Mesendoderm (in vitro differentiated cells): ENCODE data around the gene DCBLD2.
"Not testable (repeated sequence)": the region's sequence is repeated elsewhere in the genome, so short reads cannot be mapped to it uniquely, and the experiment has no call there.

ENCODE experiments used
- DNase-seq: peaks from one replicate; pipeline ENCODE4 v3.0.0; 2013
- H2AK5ac ChIP-seq: 2 replicates; pipeline ENCODE4 v1.6.1; 2013; ENCODE audit warnings: low read length, inconsistent platforms
- H2BK120ac ChIP-seq: 2 replicates; pipeline ENCODE4 v1.6.1; 2013; ENCODE audit warnings: low read depth, mild to moderate bottlenecking, low read length, moderate library complexity, mixed read lengths
- H2BK15ac ChIP-seq: replicated peaks from 2 replicates; pipeline ENCODE4 v1.6.1; 2013; ENCODE audit warnings: low read depth, mild to moderate bottlenecking, moderate library complexity
- H2BK5ac ChIP-seq: 2 replicates; pipeline ENCODE4 v1.6.1; 2013; ENCODE audit warnings: low read length, inconsistent platforms
- H3K18ac ChIP-seq: 2 replicates; pipeline ENCODE4 v1.6.1; 2013; ENCODE audit warnings: mild to moderate bottlenecking, low read length, mixed read lengths
- H3K23ac ChIP-seq: one replicate; pipeline ENCODE4 v1.6.1; 2013; ENCODE audit warnings: low read length
- H3K27ac ChIP-seq: 2 replicates; pipeline ENCODE4 v1.5.1; 2013; ENCODE audit warnings: low read depth, mild to moderate bottlenecking, inconsistent platforms, low read length, moderate library complexity
- H3K27me3 ChIP-seq: 2 replicates; pipeline ENCODE4 v1.6.1; 2013; ENCODE audit warnings: low read length, control low read depth, mild to moderate bottlenecking, inconsistent platforms; ENCODE audit not compliant: insufficient read depth, poor library complexity
- H3K36me3 ChIP-seq: 2 replicates; pipeline ENCODE4 v1.6.1; 2013; ENCODE audit warnings: low read length, inconsistent platforms; ENCODE audit not compliant: control insufficient read depth, insufficient read depth
- H3K4ac ChIP-seq: one replicate; pipeline ENCODE4 v1.6.1; 2013; ENCODE audit warnings: low read depth, mild to moderate bottlenecking, low read length, moderate library complexity
- H3K4me1 ChIP-seq: 2 replicates; pipeline ENCODE4 v1.6.1; 2013; ENCODE audit warnings: low read depth, low read length, inconsistent platforms; ENCODE audit not compliant: control insufficient read depth
- H3K4me2 ChIP-seq: 2 replicates; pipeline ENCODE4 v1.6.1; 2013; ENCODE audit warnings: low read length
- H3K4me3 ChIP-seq: 2 replicates; pipeline ENCODE4 v1.5.1; 2013; ENCODE audit warnings: mild to moderate bottlenecking, low read length
- H3K56ac ChIP-seq: one replicate; pipeline ENCODE4 v1.6.1; 2013; ENCODE audit warnings: low read length
- H3K79me1 ChIP-seq: 2 replicates; pipeline ENCODE4 v1.6.1; 2013; ENCODE audit warnings: low read length, inconsistent platforms
- H3K79me2 ChIP-seq: 2 replicates; pipeline ENCODE4 v1.6.1; 2013; ENCODE audit warnings: mild to moderate bottlenecking, low read length; ENCODE audit not compliant: control insufficient read depth, insufficient read depth
- H3K9ac ChIP-seq: 2 replicates; pipeline ENCODE4 v1.6.1; 2013; ENCODE audit warnings: low read length, inconsistent platforms
- H4K5ac ChIP-seq: one replicate; pipeline ENCODE4 v1.6.1; 2013; ENCODE audit warnings: low read length
- H4K8ac ChIP-seq: one replicate; pipeline ENCODE4 v1.6.1; 2013; ENCODE audit warnings: low read depth, mild to moderate bottlenecking, control low read depth, low read length, moderate library complexity
- WGBS: extraction: QIAGEN DNeasy Blood & Tissue Kit; methylation state at CpG from one replicate; pipeline ENCODE4 v1.1.7; 2013; ENCODE audit warnings: low lambda C conversion rate, missing lambda C conversion rate; ENCODE audit not compliant: insufficient coverage; ENCODE audit errors: extremely low coverage; 5-methylcytosine and 5-hydroxymethylcytosine counted together

The DCBLD2 gene

DNA sequence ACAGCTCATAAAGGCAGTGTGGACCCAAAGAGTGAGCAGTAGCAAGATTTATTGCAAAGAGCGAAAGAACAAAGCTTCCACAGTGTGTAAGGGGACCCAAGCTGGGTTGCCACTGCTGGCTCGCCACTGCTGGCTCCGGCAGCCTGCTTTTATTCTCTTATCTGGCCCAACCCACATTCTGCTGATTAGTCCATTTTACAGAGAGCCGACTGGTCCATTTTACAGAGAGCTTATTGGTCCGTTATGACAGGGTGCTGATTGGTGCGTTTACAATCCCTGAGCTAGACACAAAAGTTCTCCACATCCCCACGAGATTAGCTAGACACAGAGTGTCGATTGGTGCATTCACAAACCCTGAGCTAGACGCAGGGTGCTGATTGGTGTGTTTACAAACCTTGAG lies 44.2 kb downstream of the DCBLD2 start:
- not testable (repeated sequence) for H3K27me3 ChIP-seq, H4K8ac ChIP-seq, H3K56ac ChIP-seq, H2BK120ac ChIP-seq, H4K5ac ChIP-seq, H3K18ac ChIP-seq, H3K4me3 ChIP-seq, H3K9ac ChIP-seq, H3K4me2 ChIP-seq, H2BK5ac ChIP-seq, DNase-seq, H3K36me3 ChIP-seq, H3K4ac ChIP-seq, H2AK5ac ChIP-seq, H3K79me1 ChIP-seq, H2BK15ac ChIP-seq, H3K4me1 ChIP-seq, H3K27ac ChIP-seq, H3K79me2 ChIP-seq, H3K23ac ChIP-seq
- no CpG with 5 or more reads among the region's 9 CpGs for WGBS

DNA sequence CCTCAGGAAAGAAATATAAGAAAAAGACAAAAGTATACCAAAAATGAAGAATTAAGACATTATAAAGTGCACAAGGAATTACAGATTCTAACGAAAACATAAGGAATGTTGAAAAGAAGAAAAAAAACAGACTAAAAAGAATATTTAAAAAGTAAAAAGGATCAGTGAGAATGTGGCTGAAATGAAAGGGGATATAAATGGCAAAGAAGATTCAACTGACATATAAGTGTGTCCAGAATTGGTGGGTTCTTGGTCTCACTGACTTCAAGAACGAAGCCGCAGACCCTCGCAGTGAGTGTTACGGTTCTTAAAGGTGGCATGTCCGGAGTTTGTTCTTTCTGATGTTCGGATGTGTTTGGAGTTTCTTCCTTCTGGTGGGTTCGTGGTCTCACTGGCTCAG lies 44.8 kb downstream of the DCBLD2 start:
- no peak overlapping the region for H2BK120ac ChIP-seq
- H3K9ac ChIP-seq = no peak overlapping the region
- no peak overlapping the region for H3K27ac ChIP-seq
- H3K79me1 ChIP-seq = peaks cover 1% of the 10 kb centered on the region
- no peak overlapping the region for H3K4me3 ChIP-seq
- H3K36me3 ChIP-seq = no peaks in the 10 kb centered on the region
- no peaks in the 10 kb centered on the region for H3K4me1 ChIP-seq
- no peak overlapping the region for H3K4ac ChIP-seq
- H3K23ac ChIP-seq = no peak overlapping the region
- H3K27me3 ChIP-seq = no peaks in the 10 kb centered on the region
- no CpG with 5 or more reads among the region's 8 CpGs for WGBS
- no peak overlapping the region for H3K4me2 ChIP-seq
- H2BK15ac ChIP-seq = no peak overlapping the region
- no peaks in the 10 kb centered on the region for H3K79me2 ChIP-seq
- no peak overlapping the region for H2BK5ac ChIP-seq
- no peak overlapping the region for H3K56ac ChIP-seq
- H4K8ac ChIP-seq = no peak overlapping the region
- no peak overlapping the region for H4K5ac ChIP-seq
- no peak overlapping the region for H3K18ac ChIP-seq
- H2AK5ac ChIP-seq = no peak overlapping the region
- no peak for DNase-seq

GRCh38 chr3:98855806-98856400 lies 45.6 kb downstream of the DCBLD2 start:
- no peak for DNase-seq
- Histone ChIP-seq H2BK5ac (no peak overlapping the region), H3K4me2 (no peak overlapping the region), H3K4me3 (no peak overlapping the region), H3K36me3 (no peaks in the 10 kb centered on the region), H3K79me1 (peaks cover 1% of the 10 kb centered on the region), H3K4ac (no peak overlapping the region), H2AK5ac (no peak overlapping the region), H3K23ac (no peak overlapping the region), H3K27me3 (no peaks in the 10 kb centered on the region), H3K4me1 (no peaks in the 10 kb centered on the region), H3K79me2 (no peaks in the 10 kb centered on the region), H2BK120ac (no peak overlapping the region), H3K9ac (no peak overlapping the region), H3K56ac (no peak overlapping the region), H3K18ac (no peak overlapping the region), H3K27ac (no peak overlapping the region), H4K5ac (no peak overlapping the region), H2BK15ac (no peak overlapping the region), H4K8ac (no peak overlapping the region)
- WGBS = no CpG with 5 or more reads among the region's 1 CpG

- H2BK15ac ChIP-seq = no peak overlapping the region
- H3K36me3 ChIP-seq = no peaks in the 10 kb centered on the region
- no peak overlapping the region for H3K9ac ChIP-seq
- no peak overlapping the region for H3K23ac ChIP-seq
- H2AK5ac ChIP-seq = no peak overlapping the region
- H3K4me1 ChIP-seq = no peaks in the 10 kb centered on the region
- no peak overlapping the region for H3K4me2 ChIP-seq
- H3K79me2 ChIP-seq = no peaks in the 10 kb centered on the region
- no peak overlapping the region for H2BK5ac ChIP-seq
- no peak overlapping the region for H2BK120ac ChIP-seq
- no peak for DNase-seq
- no CpG with 5 or more reads among the region's 1 CpG for WGBS
- no peaks in the 10 kb centered on the region for H3K79me1 ChIP-seq
- no peaks in the 10 kb centered on the region for H3K27me3 ChIP-seq
- H3K4me3 ChIP-seq = no peak overlapping the region
- H3K4ac ChIP-seq = no peak overlapping the region
- no peak overlapping the region for H3K56ac ChIP-seq
- H4K5ac ChIP-seq = no peak overlapping the region
- H3K27ac ChIP-seq = no peak overlapping the region
- H3K18ac ChIP-seq = no peak overlapping the region
- no peak overlapping the region for H4K8ac ChIP-seq
Measured at GRCh38 chr3:98848108-98848507, 53.4 kb downstream of the DCBLD2 start.

GRCh38 chr3:98846101-98846500 lies 55.4 kb downstream of the DCBLD2 start:
- H4K5ac ChIP-seq = no peak overlapping the region
- no peaks in the 10 kb centered on the region for H3K4me1 ChIP-seq
- no peaks in the 10 kb centered on the region for H3K36me3 ChIP-seq
- H3K23ac ChIP-seq = no peak overlapping the region
- no peaks in the 10 kb centered on the region for H3K27me3 ChIP-seq
- H3K4me2 ChIP-seq = no peak overlapping the region
- no peak overlapping the region for H3K4ac ChIP-seq
- no peak overlapping the region for H2AK5ac ChIP-seq
- no peaks in the 10 kb centered on the region for H3K79me1 ChIP-seq
- no peaks in the 10 kb centered on the region for H3K79me2 ChIP-seq
- H4K8ac ChIP-seq = no peak overlapping the region
- no peak overlapping the region for H3K18ac ChIP-seq
- no peak overlapping the region for H2BK15ac ChIP-seq
- no peak overlapping the region for H2BK5ac ChIP-seq
- no peak for DNase-seq
- no peak overlapping the region for H3K56ac ChIP-seq
- no peak overlapping the region for H3K27ac ChIP-seq
- no peak overlapping the region for H3K9ac ChIP-seq
- H3K4me3 ChIP-seq = no peak overlapping the region
- no peak overlapping the region for H2BK120ac ChIP-seq

DNA sequence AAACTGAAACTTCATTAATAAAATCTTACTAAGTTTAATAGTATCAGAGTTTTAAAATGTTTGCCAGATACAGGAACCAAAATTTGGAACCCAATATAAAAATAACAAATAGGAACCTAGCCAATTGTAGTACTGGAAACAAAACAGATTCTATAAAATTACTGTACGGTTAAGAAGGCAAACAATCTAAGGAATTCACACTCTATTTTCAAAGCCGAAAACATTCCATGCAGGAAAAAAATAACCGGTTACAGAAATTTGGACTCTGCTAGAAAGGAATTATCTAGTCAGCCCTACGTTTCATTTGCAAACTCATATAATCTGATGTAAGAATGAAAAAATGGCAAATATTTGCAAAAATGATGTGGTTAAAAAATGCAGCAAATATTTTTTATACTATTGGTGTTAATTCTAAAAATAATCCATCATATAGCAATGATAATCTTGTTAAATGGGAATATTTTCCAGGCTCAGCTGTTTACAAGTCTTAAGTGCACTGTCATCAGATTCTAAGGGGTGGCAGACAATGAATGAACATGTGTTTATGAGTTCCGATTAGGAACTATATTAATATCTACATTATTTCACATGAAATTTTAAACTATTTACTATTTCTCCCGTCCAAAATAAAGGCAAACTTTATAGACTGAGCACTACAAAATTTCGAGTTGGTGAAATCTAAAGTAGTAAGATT lies 58.1 kb downstream of the DCBLD2 start:
- Histone ChIP-seq H2BK120ac (no peak overlapping the region), H3K9ac (no peak overlapping the region), H4K5ac (no peak overlapping the region), H3K79me1 (no peaks in the 10 kb centered on the region), H2BK5ac (no peak overlapping the region), H2BK15ac (no peak overlapping the region), H3K4ac (no peak overlapping the region), H3K27me3 (no peaks in the 10 kb centered on the region), H3K79me2 (no peaks in the 10 kb centered on the region), H4K8ac (no peak overlapping the region), H3K4me3 (no peak overlapping the region), H3K23ac (no peak overlapping the region), H3K56ac (no peak overlapping the region), H3K18ac (no peak overlapping the region), H3K4me2 (no peak overlapping the region), H3K4me1 (no peaks in the 10 kb centered on the region), H2AK5ac (no peak overlapping the region), H3K27ac (no peak overlapping the region), H3K36me3 (no peaks in the 10 kb centered on the region)
- no peak for DNase-seq
- WGBS = 100% methylated on average over 1 of the region's 7 CpGs
